K562 (cell line): ENCODE data around the gene KATNB1. TPM values are rescaled to one million over a fixed set of nuclear protein-coding genes. Genes with fewer than 3 reads are reported as not detected.

Source experiments
- ASH1L ChIP-seq: fragments of 450-650 bp; IDR thresholded peaks from 2 replicates; pipeline ENCODE4 v1.6.1; 2018; ENCODE audit warnings: borderline replicate concordance, mild to moderate bottlenecking, low read depth; ENCODE audit not compliant: partially characterized antibody
- CHD2 ChIP-seq: IDR thresholded peaks from 2 replicates; pipeline ENCODE4 v1.6.1; 2011; ENCODE audit warnings: low read depth, low read length
- ILK ChIP-seq: fragments of 450-650 bp; IDR thresholded peaks from 2 replicates; pipeline ENCODE4 v1.6.1; 2016; ENCODE audit warnings: missing genetic modification characterization, low read depth, mild to moderate bottlenecking, missing compliant biosample characterization, moderate library complexity, borderline replicate concordance
- KAT8 ChIP-seq: fragments of 450-650 bp; IDR thresholded peaks from 2 replicates; pipeline ENCODE4 v1.6.1; 2016; ENCODE audit warnings: low read depth, mild to moderate bottlenecking
- MTA3 ChIP-seq: fragments of 450-650 bp; formaldehyde crosslinking; IDR thresholded peaks from 2 replicates; pipeline ENCODE4 v1.6.1; 2017; ENCODE audit warnings: mild to moderate bottlenecking, borderline replicate concordance
- PHB ChIP-seq: fragments of 250-450 bp; sonication (Bioruptor Pico); IDR thresholded peaks from 2 replicates; pipeline ENCODE4 v1.5.0; 2021
- PTRF ChIP-seq: fragments of 450-650 bp; IDR thresholded peaks from 2 replicates; pipeline ENCODE4 v1.6.1; 2016; ENCODE audit warnings: mild to moderate bottlenecking, missing genetic modification characterization, missing compliant biosample characterization
- PTTG1 ChIP-seq: fragments of 450-650 bp; IDR thresholded peaks from 2 replicates; pipeline ENCODE4 v1.6.1; 2016; ENCODE audit warnings: low read depth, mild to moderate bottlenecking, missing genetic modification characterization, missing compliant biosample characterization
- SAFB ChIP-seq: fragments of 200-400 bp; formaldehyde crosslinking; IDR thresholded peaks from 2 replicates; pipeline ENCODE4 v1.6.1; 2017; ENCODE audit warnings: low read depth, low read length, borderline replicate concordance
- SIX5 ChIP-seq, 2 experiments: IDR thresholded peaks; 2 replicates each; pipeline ENCODE4 v1.6.1; 2011; ENCODE audit warnings: low read length in 2 of 2, borderline replicate concordance in 1 of 2, low read depth in 1 of 2, mild to moderate bottlenecking in 1 of 2, moderate library complexity in 1 of 2; ENCODE audit not compliant: insufficient read depth in 1 of 2
- SMAD3 ChIP-seq: fragments of 450-650 bp; formaldehyde crosslinking; conservative IDR thresholded peaks from 2 replicates; pipeline ENCODE4 v1.4.0; 2020; ENCODE audit warnings: mild to moderate bottlenecking
- STAT5B ChIP-seq: fragments of 250-450 bp; sonication (Bioruptor Pico); IDR thresholded peaks from 2 replicates; pipeline ENCODE4 v1.8.0; 2021; ENCODE audit warnings: mild to moderate bottlenecking, inconsistent platforms
- TBL1XR1 ChIP-seq, 2 experiments: IDR thresholded peaks; 2 replicates each; pipeline ENCODE4 v1.6.1; 2012; ENCODE audit warnings: improper control_type of control experiment in 2 of 2, low read length in 2 of 2, mild to moderate bottlenecking in 1 of 2
- TCF3 ChIP-seq: sonication (generic); formaldehyde crosslinking; IDR thresholded peaks from 2 replicates; pipeline ENCODE4 v1.4.0; 2020; ENCODE audit warnings: mild to moderate bottlenecking, missing genetic modification reagents
- TCFL5 ChIP-seq: fragments of 250-450 bp; sonication (Bioruptor Pico); conservative IDR thresholded peaks from 2 replicates; pipeline ENCODE4 v1.6.1; 2021; ENCODE audit warnings: mild to moderate bottlenecking, moderate library complexity, matching md5 sums
- THRB ChIP-seq: fragments of 450-650 bp; formaldehyde crosslinking; conservative IDR thresholded peaks from 2 replicates; pipeline ENCODE4 v1.4.0; 2022; ENCODE audit warnings: mild to moderate bottlenecking, missing genetic modification characterization
- ZNF766 ChIP-seq: fragments of 200-800 bp; sonication (Bioruptor generic); conservative IDR thresholded peaks from 2 replicates; pipeline ENCODE4 v1.6.1; 2016; ENCODE audit warnings: missing genetic modification characterization, missing compliant biosample characterization
- polyA plus RNA-seq, 8 experiments: library from polyadenylated mRNA; depleted of rRNA in 4 of 8; stranded (reverse) in 5 of 8; unstranded in 3 of 8; fragments of >200 nt; fragmentation: Nextera tagmentation in 2 of 8; fragmentation: Illumina TruSeq in 1 of 8; extraction: Ambion mirVana in 2 of 8; extraction: Trizol in 1 of 8; gene quantifications; 2 replicates each; pipeline versions ENCODE4 v1.2.1 to v1.2.3, GENCODE V29; 2011 to 2014; ENCODE audit warnings: inconsistent platforms in 1 of 8, missing spikeins in 1 of 8
- total RNA-seq, 7 experiments: library from RNA; depleted of rRNA in 6 of 7; stranded (reverse); fragments of >200 nt in 6 of 7; fragmentation: Illumina TruSeq in 2 of 7; extraction: Trizol in 2 of 7; gene quantifications; 2 replicates each; pipeline versions ENCODE4 v1.2.1 to v1.2.3, GENCODE V29; 2011 to 2021; ENCODE audit warnings: low replicate concordance in 1 of 7
- TF ChIP-seq, protein P1 (sequence below): sonication (generic); formaldehyde crosslinking; IDR thresholded peaks from 2 replicates; pipeline ENCODE4 v1.8.1; 2022; ENCODE audit warnings: missing genetic modification reagents
- TF ChIP-seq, protein P2 (sequence below): fragments of 250-450 bp; sonication (Bioruptor Pico); IDR thresholded peaks from 2 replicates; pipeline ENCODE4 v1.4.0; 2020; ENCODE audit warnings: borderline replicate concordance

Gene KATNB1
- total and polyA plus RNA-seq, 9 of the 15 experiments (the other 6 are each of a cell fraction or from before 2014, with no cell fraction given): 1.2 to 52.6 (median 21.9) TPM

DNA sequence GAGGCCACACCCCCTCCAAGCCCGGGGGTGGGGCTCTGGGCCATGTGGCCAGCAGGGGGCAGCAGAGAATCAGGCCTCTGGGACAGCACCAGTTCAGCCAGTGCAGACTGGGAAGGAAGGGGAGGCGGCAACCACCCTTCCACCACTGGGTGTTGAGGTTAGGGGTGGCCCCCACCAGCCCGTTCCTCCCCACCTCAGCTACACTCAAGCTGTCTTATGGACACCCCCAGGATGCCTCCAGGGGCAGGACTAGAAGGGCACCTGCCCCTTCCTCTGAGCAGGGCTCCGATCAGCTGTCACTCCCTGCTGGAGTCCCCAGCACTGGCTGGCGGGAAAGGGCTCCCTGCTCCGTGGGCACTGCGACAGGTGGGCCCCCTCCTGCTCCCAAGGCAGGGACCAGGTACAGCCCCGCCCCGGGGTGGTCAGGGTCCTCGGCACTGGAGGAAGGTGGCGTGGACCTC is 21.8 kb downstream of the KATNB1 start (continued):
- no peak for TF ChIP-seq ZNF766 (CRISPR knock-in tag)
- TF ChIP-seq PHB (CRISPR knock-in tag): no peak
- no peak for TF ChIP-seq CHD2
- TF ChIP-seq, protein P1, sequence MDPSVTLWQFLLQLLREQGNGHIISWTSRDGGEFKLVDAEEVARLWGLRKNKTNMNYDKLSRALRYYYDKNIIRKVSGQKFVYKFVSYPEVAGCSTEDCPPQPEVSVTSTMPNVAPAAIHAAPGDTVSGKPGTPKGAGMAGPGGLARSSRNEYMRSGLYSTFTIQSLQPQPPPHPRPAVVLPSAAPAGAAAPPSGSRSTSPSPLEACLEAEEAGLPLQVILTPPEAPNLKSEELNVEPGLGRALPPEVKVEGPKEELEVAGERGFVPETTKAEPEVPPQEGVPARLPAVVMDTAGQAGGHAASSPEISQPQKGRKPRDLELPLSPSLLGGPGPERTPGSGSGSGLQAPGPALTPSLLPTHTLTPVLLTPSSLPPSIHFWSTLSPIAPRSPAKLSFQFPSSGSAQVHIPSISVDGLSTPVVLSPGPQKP (CRISPR knock-in tag): no peak
- TF ChIP-seq THRB: no peak
- TF ChIP-seq TCFL5 (CRISPR knock-in tag): no peak
- no peak for TF ChIP-seq ILK (tag)
- TF ChIP-seq TBL1XR1 (IDR thresholded peaks at IDR 0.05; ENCODE audit: low read length in 2 of 2): peak in 1 of 2 experiments; percentile 35; a peak in 1 of 4 replicates
- no peak for TF ChIP-seq SIX5 (IDR thresholded peaks at IDR 0.05; ENCODE audit: borderline replicate concordance in 1 of 2, insufficient read depth in 1 of 2, low read depth in 1 of 2, low read length in 2 of 2)
- TF ChIP-seq PTTG1 (tag): no peak
- no peak for TF ChIP-seq KAT8
- TF ChIP-seq STAT5B (CRISPR knock-in tag): no peak
- 0 out of 2 replicates have a peak, but pooled peaks have one; percentile 27 for TF ChIP-seq MTA3
- no peak for TF ChIP-seq TCF3 (CRISPR knock-in tag)
- no peak for TF ChIP-seq SMAD3 (CRISPR knock-in tag)
- TF ChIP-seq, protein P2, sequence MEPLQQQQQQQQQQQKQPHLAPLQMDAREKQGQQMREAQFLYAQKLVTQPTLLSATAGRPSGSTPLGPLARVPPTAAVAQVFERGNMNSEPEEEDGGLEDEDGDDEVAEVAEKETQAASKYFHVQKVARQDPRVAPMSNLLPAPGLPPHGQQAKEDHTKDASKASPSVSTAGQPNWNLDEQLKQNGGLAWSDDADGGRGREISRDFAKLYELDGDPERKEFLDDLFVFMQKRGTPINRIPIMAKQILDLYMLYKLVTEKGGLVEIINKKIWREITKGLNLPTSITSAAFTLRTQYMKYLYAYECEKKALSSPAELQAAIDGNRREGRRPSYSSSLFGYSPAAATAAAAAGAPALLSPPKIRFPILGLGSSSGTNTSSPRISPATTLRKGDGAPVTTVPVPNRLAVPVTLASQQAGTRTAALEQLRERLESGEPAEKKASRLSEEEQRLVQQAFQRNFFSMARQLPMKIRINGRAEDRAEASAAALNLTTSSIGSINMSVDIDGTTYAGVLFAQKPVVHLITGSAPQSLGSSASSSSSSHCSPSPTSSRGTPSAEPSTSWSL: no peak
- TF ChIP-seq PTRF (tag): no peak
- TF ChIP-seq SAFB: no peak
- TF ChIP-seq ASH1L: no peak
